Measurements from ENCODE around the gene S100A4. TPM values are rescaled to one million over a fixed set of nuclear protein-coding genes. Genes with fewer than 3 reads are reported as not detected.

The S100A4 gene
- total RNA-seq, 2 donors from 2014 or later = 96.1 to 198 TPM

GRCh38 chr1:153550827-153551500 is 5.4 kb upstream of the S100A4 start:
- DNase-seq (no peak), ATAC-seq (replicated peaks in 1 of 2) (peak in 1 of 2 donors; percentile 22)
- H3K27me3 Mint-ChIP-seq (ENCODE audit: low read depth) = no peaks in the 10 kb centered on the region
- no peaks in the 10 kb centered on the region for H3K36me3 Mint-ChIP-seq (ENCODE audit: insufficient read depth in 2 of 2)
- H3K4me3 Mint-ChIP-seq = no peak overlapping the region
- no peaks in the 10 kb centered on the region for H3K9me3 Mint-ChIP-seq
- peaks cover 39% of the 10 kb centered on the region for H3K4me1 Mint-ChIP-seq (ENCODE audit: low read depth)
- H3K27ac Mint-ChIP-seq = no peak overlapping the region

DNA sequence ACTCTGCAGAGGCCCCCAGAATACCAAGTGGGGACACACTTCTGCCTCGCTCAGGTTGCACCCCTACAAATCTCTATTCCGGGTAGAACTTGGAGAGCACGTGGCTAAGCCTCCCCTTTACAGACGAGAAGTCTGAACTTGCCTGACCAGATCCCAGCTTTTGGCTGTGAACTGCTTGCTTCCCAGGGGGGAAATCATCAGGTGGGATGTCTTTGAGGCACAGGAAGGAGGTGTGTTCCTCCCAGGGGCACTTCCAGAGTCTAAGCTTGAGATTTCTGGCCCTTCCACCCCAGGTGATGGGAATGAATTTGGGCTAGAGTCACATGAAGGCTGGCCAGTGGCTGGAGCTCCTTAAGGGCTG is 4.8 kb upstream of the S100A4 start:
- H3K27ac Mint-ChIP-seq = no peak overlapping the region
- no peak for ATAC-seq (replicated peaks in 1 of 2)
- no peaks in the 10 kb centered on the region for H3K36me3 Mint-ChIP-seq (ENCODE audit: insufficient read depth in 2 of 2)
- H3K27me3 Mint-ChIP-seq (ENCODE audit: low read depth) = no peaks in the 10 kb centered on the region
- H3K4me3 Mint-ChIP-seq = no peak overlapping the region
- H3K4me1 Mint-ChIP-seq (ENCODE audit: low read depth) = peaks cover 45% of the 10 kb centered on the region
- DNase-seq = no peak
- H3K9me3 Mint-ChIP-seq = no peaks in the 10 kb centered on the region

- H3K4me3 Mint-ChIP-seq = no peak overlapping the region
- H3K36me3 Mint-ChIP-seq (ENCODE audit: insufficient read depth in 2 of 2) = peaks cover 0 to 1% of the 10 kb centered on the region in 2 donors
- H3K9me3 Mint-ChIP-seq = no peaks in the 10 kb centered on the region
- no peak overlapping the region for H3K27ac Mint-ChIP-seq
- no peak for DNase-seq
- no peaks in the 10 kb centered on the region for H3K27me3 Mint-ChIP-seq (ENCODE audit: low read depth)
- no peak for ATAC-seq (replicated peaks in 1 of 2)
- peaks cover 50% of the 10 kb centered on the region for H3K4me1 Mint-ChIP-seq (ENCODE audit: low read depth)
Measured at GRCh38 chr1:153549741-153550397, 4.3 kb upstream of the S100A4 start.

DNA sequence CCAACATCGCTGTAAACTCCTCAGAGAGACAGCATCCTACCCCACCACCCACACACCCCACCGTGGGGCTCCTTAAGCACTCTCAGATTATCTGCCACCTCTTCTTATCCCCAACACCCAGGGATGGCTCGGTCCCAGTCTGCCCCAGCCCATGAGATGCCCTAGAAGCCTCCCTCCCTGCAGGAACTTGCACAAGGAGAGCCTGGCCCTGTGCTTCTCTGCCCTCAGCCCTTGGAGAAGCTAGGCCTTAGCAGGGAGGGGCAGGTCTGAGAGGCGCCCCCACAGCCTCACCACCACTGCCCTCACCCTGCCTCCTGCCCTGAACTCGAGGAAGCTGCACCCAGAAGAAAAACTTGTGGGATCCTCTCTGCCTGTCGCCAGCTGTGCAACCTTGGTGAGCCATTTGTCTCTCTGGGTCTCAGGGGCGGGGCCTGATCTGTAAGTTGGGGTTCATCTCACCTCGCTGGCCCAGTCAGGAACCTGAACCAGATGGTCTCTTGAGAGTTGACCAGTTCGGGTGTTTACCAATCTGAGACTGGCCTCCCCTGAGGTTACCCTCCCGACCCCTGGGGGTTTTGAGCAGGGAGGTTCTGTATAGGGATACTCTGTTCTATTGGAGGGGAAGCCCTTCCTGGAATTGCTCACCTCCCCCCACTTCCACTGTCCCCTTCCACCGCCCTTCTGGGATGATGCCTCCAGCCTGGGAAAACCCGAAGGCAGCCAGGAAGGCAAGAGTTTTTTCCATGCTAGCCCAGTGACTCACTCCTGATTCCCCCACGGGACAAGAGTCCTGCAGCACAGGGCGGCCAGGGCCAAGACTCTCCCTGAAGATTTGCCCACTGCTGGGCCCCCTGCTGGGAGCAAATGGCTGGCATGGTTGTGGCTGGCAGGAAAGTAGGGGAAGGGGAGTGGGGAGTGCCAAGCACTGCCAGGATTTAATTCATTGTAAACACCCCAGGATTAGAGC is 3.4 kb upstream of the S100A4 start, which contains the start of gene S100A3:
Gene S100A3 (minus strand): TSS at position 537 of the 967 bp plus-strand sequence. CDS start 773 bp downstream, outside the sequence.
- ATAC-seq (replicated peaks in 1 of 2) = no peak

DNA sequence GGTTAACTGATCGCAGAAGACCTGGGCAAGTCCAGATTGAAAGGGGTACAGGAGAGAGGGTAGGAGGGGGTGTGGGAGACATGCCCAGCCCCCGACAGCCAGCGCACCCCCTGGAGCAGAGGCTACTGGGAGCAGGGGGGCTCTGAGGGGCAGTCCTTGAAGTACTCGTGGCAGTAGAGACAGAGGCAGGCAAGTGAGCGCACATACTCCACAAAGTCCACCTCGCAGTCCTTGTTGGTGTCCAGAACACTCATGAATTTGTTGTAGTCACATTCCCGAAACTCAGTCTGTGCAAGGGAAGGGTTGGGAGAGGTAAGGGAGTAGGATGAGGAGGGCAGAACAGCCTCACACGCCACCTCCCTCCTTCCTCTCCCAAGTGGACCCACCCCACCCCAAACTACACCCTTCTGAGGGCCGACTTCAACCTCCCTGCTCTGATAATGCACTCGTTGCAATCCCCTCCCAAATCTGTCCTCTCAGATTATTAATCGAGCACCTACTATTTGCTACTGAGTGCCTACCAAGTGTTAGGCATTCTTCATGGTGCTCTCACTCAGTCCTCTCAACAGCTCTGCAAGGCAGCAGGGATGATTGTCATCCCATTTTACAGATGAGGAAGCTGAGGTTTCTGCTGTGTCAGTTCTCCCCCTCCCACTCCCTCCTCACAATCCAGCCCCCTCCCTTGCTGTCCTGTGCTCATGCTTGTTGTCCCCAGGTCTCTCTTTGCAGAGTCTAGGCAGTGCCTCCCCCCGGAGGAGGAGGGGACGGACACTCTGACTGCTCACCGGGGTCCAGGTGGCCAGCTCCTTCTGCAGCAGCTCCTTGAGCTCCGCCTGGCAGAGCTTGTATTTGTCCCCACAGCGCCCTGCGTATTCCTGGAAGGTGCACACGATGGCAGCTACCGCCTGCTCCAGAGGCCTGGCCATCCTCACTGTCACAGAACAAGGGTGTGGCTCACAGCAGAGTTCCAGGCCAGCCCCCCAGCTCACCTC is 2.2 kb upstream of the S100A4 start:
- DNase-seq (no peak), ATAC-seq (replicated peaks in 1 of 2) (no peak)
- Mint-ChIP-seq H3K9me3 (no peaks in the 10 kb centered on the region), H3K36me3 (ENCODE audit: insufficient read depth in 2 of 2) (peaks cover 4 to 5% of the 10 kb centered on the region in 2 donors), H3K27ac (no peak overlapping the region), H3K4me1 (ENCODE audit: low read depth) (peaks cover 64% of the 10 kb centered on the region), H3K4me3 (no peak overlapping the region), H3K27me3 (ENCODE audit: low read depth) (no peaks in the 10 kb centered on the region)

More for the DNA sequence above, 3.4 kb upstream of the S100A4 start, which contains the start of gene S100A3:
- Mint-ChIP-seq H3K27ac (no peak within 1 kb of the TSS), H3K4me1 (ENCODE audit: low read depth) (peaks cover 58% of the 10 kb centered on the region), H3K9me3 (no peaks in the 10 kb centered on the region), H3K4me3 (no peak within 1 kb of the TSS), H3K27me3 (ENCODE audit: low read depth) (no peaks in the 10 kb centered on the region), H3K36me3 (ENCODE audit: insufficient read depth in 2 of 2) (peaks cover 3 to 4% of the 10 kb centered on the region in 2 donors)
- DNase-seq = no peak

GRCh38 chr1:153546796-153547559 is 1.4 kb upstream of the S100A4 start:
- Mint-ChIP-seq H3K4me3 (peak overlapping the region; percentile 91 to 95), H3K36me3 (ENCODE audit: insufficient read depth in 2 of 2) (peaks cover 4 to 7% of the 10 kb centered on the region in 2 donors), H3K4me1 (ENCODE audit: low read depth) (peaks cover 73% of the 10 kb centered on the region), H3K27ac (peak overlapping the region; percentile 66), H3K27me3 (ENCODE audit: low read depth) (no peaks in the 10 kb centered on the region), H3K9me3 (no peaks in the 10 kb centered on the region)
- DNase-seq (no peak), ATAC-seq (replicated peaks in 1 of 2) (no peak)

GRCh38 chr1:153546371-153546770 is 765 bp upstream of the S100A4 start:
- ATAC-seq (replicated peaks in 1 of 2) (no peak), DNase-seq (no peak)
- peak overlapping the region; percentile 83 for H3K27ac Mint-ChIP-seq
- H3K36me3 Mint-ChIP-seq (ENCODE audit: insufficient read depth in 2 of 2) = peaks cover 4 to 7% of the 10 kb centered on the region in 2 donors
- peak overlapping the region; percentile 91 to 95 for H3K4me3 Mint-ChIP-seq
- H3K27me3 Mint-ChIP-seq (ENCODE audit: low read depth) = no peaks in the 10 kb centered on the region
- no peaks in the 10 kb centered on the region for H3K9me3 Mint-ChIP-seq
- H3K4me1 Mint-ChIP-seq (ENCODE audit: low read depth) = peaks cover 79% of the 10 kb centered on the region

DNA sequence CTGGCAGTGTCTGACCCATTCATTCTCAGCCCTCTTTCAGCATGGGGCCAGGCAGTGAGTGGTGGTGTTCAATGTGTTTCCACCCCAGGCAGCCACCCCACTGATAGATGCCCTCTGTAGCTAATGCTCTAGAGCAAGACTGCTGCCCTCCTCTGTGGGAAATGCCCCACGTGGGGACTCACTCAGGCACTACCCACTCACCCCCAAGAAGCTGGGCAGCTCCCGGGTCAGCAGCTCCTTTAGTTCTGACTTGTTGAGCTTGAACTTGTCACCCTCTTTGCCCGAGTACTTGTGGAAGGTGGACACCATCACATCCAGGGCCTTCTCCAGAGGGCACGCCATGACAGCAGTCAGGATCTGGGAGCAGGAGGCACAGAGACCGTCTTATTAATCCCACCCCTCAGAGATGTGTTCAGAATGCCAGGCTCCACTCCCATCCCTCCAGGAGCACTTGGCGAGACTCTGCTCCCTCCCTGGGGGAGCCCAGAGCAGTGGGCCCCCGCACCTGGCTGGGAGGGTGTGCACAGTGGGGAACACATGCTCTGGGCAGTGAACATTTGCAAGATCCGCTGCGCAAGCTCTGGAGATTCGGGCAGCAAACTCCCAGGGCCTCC is 1.0 kb downstream of the S100A4 start:
- ATAC-seq (replicated peaks in 1 of 2) (no peak), DNase-seq (no peak)
- peak overlapping the region; percentile 83 for H3K27ac Mint-ChIP-seq
- H3K9me3 Mint-ChIP-seq = no peaks in the 10 kb centered on the region
- H3K4me3 Mint-ChIP-seq = peak overlapping the region; percentile 91 to 95
- peaks cover 92% of the 10 kb centered on the region for H3K4me1 Mint-ChIP-seq (ENCODE audit: low read depth)
- no peaks in the 10 kb centered on the region for H3K27me3 Mint-ChIP-seq (ENCODE audit: low read depth)
- H3K36me3 Mint-ChIP-seq (ENCODE audit: insufficient read depth in 2 of 2) = peaks cover 4 to 7% of the 10 kb centered on the region in 2 donors

- H3K36me3 Mint-ChIP-seq (ENCODE audit: insufficient read depth in 2 of 2) = peaks cover 4 to 7% of the 10 kb centered on the region in 2 donors
- peaks cover 92% of the 10 kb centered on the region for H3K4me1 Mint-ChIP-seq (ENCODE audit: low read depth)
- peak overlapping the region; percentile 63 for H3K27ac Mint-ChIP-seq
- DNase-seq (no peak), ATAC-seq (replicated peaks in 1 of 2) (no peak)
- no peaks in the 10 kb centered on the region for H3K27me3 Mint-ChIP-seq (ENCODE audit: low read depth)
- no peaks in the 10 kb centered on the region for H3K9me3 Mint-ChIP-seq
- peak overlapping the region; percentile 91 to 95 for H3K4me3 Mint-ChIP-seq
Measured at GRCh38 chr1:153543736-153544135, 1.9 kb downstream of the S100A4 start.

DNA sequence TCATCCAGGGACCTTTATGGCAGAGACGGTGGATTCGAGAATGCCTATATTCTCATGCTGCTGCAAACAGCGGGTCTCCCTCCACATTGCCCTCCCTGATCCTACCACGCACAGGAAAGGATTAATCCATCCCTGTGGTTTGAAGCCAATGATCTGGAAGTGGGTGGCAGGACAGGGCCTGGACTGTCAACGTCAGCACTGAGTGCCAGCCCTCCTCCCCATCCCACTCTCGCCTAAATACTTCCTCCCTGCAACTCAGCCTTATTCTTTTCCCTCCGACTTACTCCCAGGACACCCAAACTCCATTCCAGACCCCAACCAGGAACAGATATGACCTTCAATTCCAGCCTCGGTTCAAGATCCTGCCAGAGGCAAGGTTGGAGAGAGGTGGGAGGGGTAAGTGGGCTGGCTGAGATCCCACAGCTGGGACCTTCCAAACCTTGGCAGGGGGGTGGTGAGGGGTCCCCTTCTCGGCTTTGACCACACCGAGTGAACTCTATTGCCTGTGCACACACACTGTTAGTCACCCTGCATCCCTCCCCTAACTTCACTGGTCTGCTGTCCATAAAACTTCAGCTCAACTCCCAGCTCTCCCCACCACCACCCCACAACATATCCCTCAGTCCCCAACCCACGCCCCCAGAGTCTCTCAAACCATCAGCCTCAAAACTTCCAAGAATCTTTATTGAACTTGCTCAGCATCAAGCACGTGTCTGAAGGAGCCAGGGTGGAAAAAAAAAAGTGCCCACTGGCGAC is 2.5 kb downstream of the S100A4 start:
- Mint-ChIP-seq H3K27me3 (ENCODE audit: low read depth) (no peaks in the 10 kb centered on the region), H3K27ac (peak overlapping the region; percentile 63), H3K4me1 (ENCODE audit: low read depth) (peaks cover 86% of the 10 kb centered on the region), H3K36me3 (ENCODE audit: insufficient read depth in 2 of 2) (peaks cover 4 to 7% of the 10 kb centered on the region in 2 donors), H3K9me3 (no peaks in the 10 kb centered on the region), H3K4me3 (peak overlapping the region; percentile 91 to 95)
- DNase-seq (no peak), ATAC-seq (replicated peaks in 1 of 2) (no peak)

Data from activated T-cell treated with anti-CD3 and anti-CD28 coated beads, Interleukin-2, amount 50 U/mL, for 72 hours (primary cell).